Mesothelial cell of epicardium (in vitro differentiated cells): Measurements from ENCODE around the gene TEAD3. TPM values are rescaled to one million over a fixed set of nuclear protein-coding genes. Genes with fewer than 3 reads are reported as not detected.

Source experiments
- DNase-seq, 2 experiments: peaks; one replicate each; pipeline ENCODE4 v3.0.0; 2021; ENCODE audit warnings: low spot score in 2 of 2; ENCODE audit not compliant: unreplicated experiment in 2 of 2
- H3K27ac Mint-ChIP-seq: 2 replicates; pipeline ENCODE4 v1.8.0; 2021; ENCODE audit warnings: mixed read lengths
- H3K27me3 Mint-ChIP-seq: 2 replicates; pipeline ENCODE4 v1.8.0; 2021; ENCODE audit warnings: low read depth, mixed read lengths
- H3K36me3 Mint-ChIP-seq: 2 replicates; pipeline ENCODE4 v1.8.0; 2021; ENCODE audit warnings: mixed read lengths
- H3K4me1 Mint-ChIP-seq: 2 replicates; pipeline ENCODE4 v1.8.0; 2021; ENCODE audit warnings: mixed read lengths
- H3K4me3 Mint-ChIP-seq: 2 replicates; pipeline ENCODE4 v1.8.0; 2021; ENCODE audit warnings: mild to moderate bottlenecking, moderate library complexity, mixed read lengths
- H3K9me3 Mint-ChIP-seq: 2 replicates; pipeline ENCODE4 v1.8.0; 2021; ENCODE audit warnings: mixed read lengths
- microRNA-seq: library from miRNA; unstranded; fragments of <30 nt; microRNA quantifications from one replicate; pipeline ENCODE4 v1.2.0, GENCODE V29; 2021; ENCODE audit warnings: inconsistent platforms, mixed read lengths
- total RNA-seq: library from RNA; stranded (reverse); gene quantifications from 3 replicates; pipeline ENCODE4 v1.2.1, GENCODE V29; 2021
- TF ChIP-seq, protein P1 (sequence below): fragments of 200-600 bp; sonication (generic); IDR thresholded peaks from one replicate; pipeline ENCODE4 v1.5.0; 2021; ENCODE audit warnings: antibody characterized with exemption; ENCODE audit not compliant: unreplicated experiment

Gene TEAD3
- total RNA-seq, 1 donor from 2014 or later = 91.4 TPM

DNA sequence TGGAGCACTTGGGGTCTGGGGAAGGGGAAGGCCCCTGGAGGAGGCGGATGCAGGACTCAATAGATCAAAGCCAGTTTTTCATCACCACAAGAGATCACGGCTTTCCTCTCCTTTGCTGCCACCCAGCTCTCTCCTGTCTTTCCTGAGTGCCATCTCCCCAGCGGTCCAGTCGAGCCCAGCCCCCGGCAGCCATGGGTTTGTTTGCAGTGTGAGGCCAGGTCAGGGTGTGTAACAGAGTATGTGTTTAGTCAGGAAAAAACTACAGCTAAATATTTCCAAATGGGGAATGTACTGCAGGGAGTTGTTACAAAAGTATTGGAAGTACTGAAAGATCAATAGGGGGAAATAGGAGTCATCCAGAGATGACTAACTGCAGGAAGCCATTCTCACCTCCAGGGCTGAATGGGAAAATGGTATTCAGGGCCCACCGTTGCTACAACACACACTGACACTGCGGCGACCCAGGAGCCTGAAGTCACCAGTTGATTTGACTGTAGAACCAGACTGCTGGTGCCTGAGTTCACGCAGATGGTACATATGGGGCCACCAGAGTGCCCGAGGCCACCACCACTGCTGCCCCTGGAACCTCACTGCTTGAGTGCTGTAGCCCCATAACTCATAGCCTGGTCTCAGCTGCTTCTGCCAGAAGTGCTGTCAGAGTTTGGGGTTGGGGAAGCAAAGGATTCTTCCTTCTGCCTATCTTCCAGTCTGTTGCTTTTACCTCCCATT is 68.3 kb downstream of the TEAD3 start:
- Mint-ChIP-seq H3K9me3 (peaks cover 16% of the 10 kb centered on the region), H3K27ac (no peak overlapping the region), H3K4me3 (no peak overlapping the region), H3K4me1 (peaks cover 4% of the 10 kb centered on the region), H3K27me3 (no peaks in the 10 kb centered on the region), H3K36me3 (peaks cover 24% of the 10 kb centered on the region)
- no peak for DNase-seq
- TF ChIP-seq, protein P1, sequence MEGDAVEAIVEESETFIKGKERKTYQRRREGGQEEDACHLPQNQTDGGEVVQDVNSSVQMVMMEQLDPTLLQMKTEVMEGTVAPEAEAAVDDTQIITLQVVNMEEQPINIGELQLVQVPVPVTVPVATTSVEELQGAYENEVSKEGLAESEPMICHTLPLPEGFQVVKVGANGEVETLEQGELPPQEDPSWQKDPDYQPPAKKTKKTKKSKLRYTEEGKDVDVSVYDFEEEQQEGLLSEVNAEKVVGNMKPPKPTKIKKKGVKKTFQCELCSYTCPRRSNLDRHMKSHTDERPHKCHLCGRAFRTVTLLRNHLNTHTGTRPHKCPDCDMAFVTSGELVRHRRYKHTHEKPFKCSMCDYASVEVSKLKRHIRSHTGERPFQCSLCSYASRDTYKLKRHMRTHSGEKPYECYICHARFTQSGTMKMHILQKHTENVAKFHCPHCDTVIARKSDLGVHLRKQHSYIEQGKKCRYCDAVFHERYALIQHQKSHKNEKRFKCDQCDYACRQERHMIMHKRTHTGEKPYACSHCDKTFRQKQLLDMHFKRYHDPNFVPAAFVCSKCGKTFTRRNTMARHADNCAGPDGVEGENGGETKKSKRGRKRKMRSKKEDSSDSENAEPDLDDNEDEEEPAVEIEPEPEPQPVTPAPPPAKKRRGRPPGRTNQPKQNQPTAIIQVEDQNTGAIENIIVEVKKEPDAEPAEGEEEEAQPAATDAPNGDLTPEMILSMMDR = no peak

DNA sequence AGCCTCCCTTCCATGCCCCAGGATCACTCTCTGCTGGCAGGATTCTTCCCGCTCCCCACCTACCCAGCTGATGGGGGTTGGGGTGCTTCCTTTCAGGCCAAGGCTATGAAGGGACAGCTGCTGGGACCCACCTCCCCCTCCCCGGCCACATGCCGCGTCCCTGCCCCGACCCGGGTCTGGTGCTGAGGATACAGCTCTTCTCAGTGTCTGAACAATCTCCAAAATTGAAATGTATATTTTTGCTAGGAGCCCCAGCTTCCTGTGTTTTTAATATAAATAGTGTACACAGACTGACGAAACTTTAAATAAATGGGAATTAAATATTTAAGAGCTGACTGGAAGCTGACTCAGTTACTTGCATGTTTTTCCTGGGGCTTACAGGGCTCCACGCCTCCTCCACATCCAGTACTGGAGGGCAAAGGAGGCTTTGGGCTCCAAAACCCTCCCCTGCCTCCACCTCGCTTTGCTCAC is 69.0 kb downstream of the TEAD3 start:
- DNase-seq = no peak
- TF ChIP-seq, protein P1 = no peak
- H3K27me3 Mint-ChIP-seq = no peaks in the 10 kb centered on the region
- H3K27ac Mint-ChIP-seq = no peak overlapping the region
- peaks cover 4% of the 10 kb centered on the region for H3K4me1 Mint-ChIP-seq
- peaks cover 26% of the 10 kb centered on the region for H3K36me3 Mint-ChIP-seq
- H3K9me3 Mint-ChIP-seq = peaks cover 16% of the 10 kb centered on the region
- no peak overlapping the region for H3K4me3 Mint-ChIP-seq

DNA sequence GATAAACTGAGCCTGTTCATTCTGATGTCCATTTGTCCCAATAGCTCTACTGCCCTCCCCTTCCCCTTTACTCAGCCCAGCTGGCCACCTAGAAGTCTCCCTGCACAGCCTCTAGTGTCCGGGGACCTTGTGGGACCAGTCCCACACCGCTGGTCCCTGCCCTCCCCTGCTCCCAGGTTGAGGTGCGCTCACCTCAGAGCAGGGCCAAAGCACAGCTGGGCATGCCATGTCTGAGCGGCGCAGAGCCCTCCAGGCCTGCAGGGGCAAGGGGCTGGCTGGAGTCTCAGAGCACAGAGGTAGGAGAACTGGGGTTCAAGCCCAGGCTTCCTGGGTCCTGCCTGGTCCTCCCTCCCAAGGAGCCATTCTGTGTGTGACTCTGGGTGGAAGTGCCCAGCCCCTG is 69.4 kb downstream of the TEAD3 start:
- peaks cover 4% of the 10 kb centered on the region for H3K4me1 Mint-ChIP-seq
- H3K4me3 Mint-ChIP-seq = no peak overlapping the region
- TF ChIP-seq, protein P1 = no peak
- DNase-seq = no peak
- H3K27me3 Mint-ChIP-seq = no peaks in the 10 kb centered on the region
- H3K9me3 Mint-ChIP-seq = peaks cover 16% of the 10 kb centered on the region
- peaks cover 28% of the 10 kb centered on the region for H3K36me3 Mint-ChIP-seq
- no peak overlapping the region for H3K27ac Mint-ChIP-seq

DNA sequence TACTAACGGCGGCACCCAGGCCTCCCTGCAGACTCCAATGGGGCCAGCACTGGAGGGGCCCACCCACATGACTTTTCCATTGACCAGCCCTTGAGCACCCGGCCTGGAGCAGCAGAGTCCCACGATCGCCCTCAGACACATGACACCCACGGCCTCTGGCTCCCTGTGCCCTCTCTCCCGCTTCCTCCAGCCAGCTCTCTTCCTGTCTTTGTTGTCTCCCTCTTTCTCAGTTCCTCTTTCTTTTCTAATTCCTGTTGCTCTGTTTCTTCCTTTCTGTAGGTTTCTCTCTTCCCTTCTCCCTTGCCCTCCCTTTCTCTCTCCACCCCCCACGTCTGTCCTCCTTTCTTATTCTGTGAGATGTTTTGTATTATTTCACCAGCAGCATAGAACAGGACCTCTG is 70.8 kb downstream of the TEAD3 start:
- Mint-ChIP-seq H3K4me3 (no peak overlapping the region), H3K36me3 (peaks cover 31% of the 10 kb centered on the region), H3K27me3 (no peaks in the 10 kb centered on the region), H3K4me1 (peaks cover 4% of the 10 kb centered on the region), H3K27ac (peak overlapping the region; percentile 69), H3K9me3 (peaks cover 16% of the 10 kb centered on the region)
- DNase-seq = no peak
- TF ChIP-seq, protein P1 = no peak

DNA sequence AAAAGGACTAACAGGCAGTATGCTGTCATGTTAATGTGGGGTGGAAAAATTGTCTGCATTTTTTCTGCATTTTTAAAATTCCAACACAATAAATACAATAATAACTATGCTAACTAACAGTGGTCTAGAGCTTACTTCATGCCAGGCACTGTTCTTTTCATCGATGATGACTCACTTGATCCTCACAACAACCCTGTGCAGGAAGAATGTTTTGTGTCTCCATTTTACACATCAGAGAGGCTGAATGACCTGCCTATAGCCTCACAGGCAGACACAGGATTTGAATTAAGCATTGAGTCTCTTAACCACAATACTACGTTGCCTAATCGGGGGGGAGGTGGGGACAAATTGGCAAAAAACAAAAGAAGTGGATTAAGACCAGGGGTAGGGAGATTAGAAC is 71.6 kb downstream of the TEAD3 start:
- Mint-ChIP-seq H3K36me3 (peaks cover 31% of the 10 kb centered on the region), H3K4me3 (no peak overlapping the region), H3K4me1 (peaks cover 4% of the 10 kb centered on the region), H3K27me3 (no peaks in the 10 kb centered on the region), H3K27ac (peak overlapping the region; percentile 89), H3K9me3 (peaks cover 14% of the 10 kb centered on the region)
- no peak for DNase-seq
- TF ChIP-seq, protein P1 = no peak

Small RNAs within 50 kb of the gene (microRNA-seq; reads per million reads assigned to microRNA genes)
- gene MIR7111 = 1.8 reads per million

Other genes with a start within 250 kb of the TEAD3 start
- gene ZNF76, start 237.3 kb downstream of the TEAD3 start, total RNA-seq = 56.6 to 58.3 TPM (median 56.9 TPM) in 3 replicates
- gene DEF6, start 199.3 kb downstream of the TEAD3 start, total RNA-seq = 9.3 to 11.3 TPM (median 9.7 TPM) in 3 replicates
- 19.5 to 21.7 TPM (median 20.8 TPM) in 3 replicates for gene PPARD, start 154.5 kb downstream of the TEAD3 start, total RNA-seq
- 7.0 to 8.5 TPM (median 8.0 TPM) in 3 replicates for gene FANCE, start 44.7 kb downstream of the TEAD3 start, total RNA-seq
- 1,840 to 1,922 TPM (median 1,906 TPM) in 3 replicates for gene RPL10A, start 28.7 kb downstream of the TEAD3 start, total RNA-seq
- gene TULP1, start 15.8 kb upstream of the TEAD3 start, total RNA-seq = 17.5 to 17.7 TPM (median 17.6 TPM) in 3 replicates
- gene FKBP5, start 191.8 kb upstream of the TEAD3 start, total RNA-seq = 7.3 to 7.6 TPM (median 7.3 TPM) in 3 replicates
- gene ARMC12, start 240.0 kb upstream of the TEAD3 start, total RNA-seq = 3.3 to 4.9 TPM (median 4.2 TPM) in 3 replicates